Vagina (tissue), 2 donors: ENCODE results near the gene ANXA3. TPM values are rescaled to one million over a fixed set of nuclear protein-coding genes. Genes with fewer than 3 reads are reported as not detected.

ENCODE experiments used
- DNase-seq, 2 donors: peaks; one replicate each; pipeline ENCODE4 v3.0.0-alpha.2; 2017; ENCODE audit errors: extremely low spot score in 2 of 2
- H3K27ac ChIP-seq: fragments of 200-600 bp; sonication (generic); one replicate; pipeline ENCODE4 v1.5.1; 2019
- H3K27me3 ChIP-seq: fragments of 200-600 bp; sonication (generic); one replicate; pipeline ENCODE4 v1.5.1; 2019
- H3K36me3 ChIP-seq, 2 donors: fragments of 200-600 bp; sonication (generic); one replicate each; pipeline ENCODE4 v1.5.1; 2017 to 2019
- H3K4me1 ChIP-seq: fragments of 200-600 bp; sonication (generic); one replicate; pipeline ENCODE4 v1.5.1; 2019
- H3K4me3 ChIP-seq, 2 donors: fragments of 200-600 bp; sonication (generic); 1 replicate in 1 of 2; 2 replicates in 1 of 2; pipeline ENCODE4 v1.5.1; 2016 to 2019
- H3K9me3 ChIP-seq: fragments of 200-600 bp; sonication (generic); one replicate; pipeline ENCODE4 v1.5.1; 2019
- CTCF ChIP-seq, 3 experiments: fragments of 450-650 bp in 2 of 3; fragments of 200-600 bp in 1 of 3; sonication (generic) in 1 of 3; IDR thresholded peaks; one replicate each; pipeline ENCODE4 v1.5.1; 2017 to 2019; ENCODE audit warnings: antibody characterized with exemption in 3 of 3, mild to moderate bottlenecking in 2 of 3, moderate library complexity in 2 of 3
- POLR2A ChIP-seq, 2 donors: fragments of 450-650 bp; IDR thresholded peaks; one replicate each; pipeline ENCODE4 v1.6.1; 2017; ENCODE audit warnings: antibody characterized with exemption in 2 of 2, mild to moderate bottlenecking in 2 of 2, moderate library complexity in 2 of 2
- POLR2AphosphoS5 ChIP-seq, 2 donors: sonication (generic); formaldehyde crosslinking; IDR thresholded peaks; one replicate each; pipeline ENCODE4 v1.9.0; 2017; ENCODE audit warnings: antibody characterized with exemption in 2 of 2, mild to moderate bottlenecking in 2 of 2, low read depth in 1 of 2; ENCODE audit not compliant: insufficient read depth in 1 of 2
- intact Hi-C: fragments of 100-400 bp; cut with DNase I; formaldehyde crosslinking; loops from one replicate; pipeline ENCODE4 v1.15.1; 2023
- total RNA-seq: library from RNA; depleted of rRNA; stranded (reverse); fragments of >200 nt; gene quantifications from one replicate; pipeline ENCODE4 v1.2.3, GENCODE V29; 2016

Gene ANXA3
- total RNA-seq, 1 donor from 2014 or later, result 11.8 TPM

- no peak overlapping the region for H3K27ac ChIP-seq
- intact Hi-C loops, result no loop called here
- TF ChIP-seq CTCF (IDR thresholded peaks at IDR 0.05) (no peak), POLR2A (IDR thresholded peaks at IDR 0.05) (no peak), POLR2AphosphoS5 (IDR thresholded peaks at IDR 0.05; ENCODE audit: insufficient read depth in 1 of 2, low read depth in 1 of 2) (no peak)
- no peaks in the 10 kb centered on the region for H3K9me3 ChIP-seq
- no peak overlapping the region for H3K4me3 ChIP-seq
- no peaks in the 10 kb centered on the region for H3K36me3 ChIP-seq
- no peak for DNase-seq
- H3K4me1 ChIP-seq, result no peaks in the 10 kb centered on the region
- H3K27me3 ChIP-seq, result no peaks in the 10 kb centered on the region
Measured at GRCh38 chr4:78529569-78530209, 21.9 kb upstream of the ANXA3 start.

DNA sequence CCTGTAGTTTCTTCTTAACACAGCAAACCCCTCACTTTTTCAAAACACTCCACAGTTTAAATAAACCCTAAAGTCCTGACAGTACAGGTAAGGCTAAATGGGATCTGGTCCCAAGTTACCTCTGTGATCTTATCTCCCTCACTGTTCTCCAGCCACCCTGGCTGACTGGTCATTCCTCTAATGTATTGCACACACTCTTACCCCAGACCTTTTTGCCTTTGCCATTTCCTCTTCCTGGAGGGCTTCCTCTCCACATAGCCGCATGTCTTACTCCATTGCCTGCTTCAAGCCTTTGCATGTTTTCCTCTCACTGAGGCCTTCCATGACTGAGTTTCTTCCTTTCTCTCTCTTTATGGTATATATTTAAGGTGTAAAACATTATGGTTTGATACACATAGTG lies 19.5 kb upstream of the ANXA3 start:
- no peak for TF ChIP-seq POLR2AphosphoS5 (IDR thresholded peaks at IDR 0.05; ENCODE audit: insufficient read depth in 1 of 2, low read depth in 1 of 2)
- TF ChIP-seq CTCF (IDR thresholded peaks at IDR 0.05), result no peak
- TF ChIP-seq POLR2A (IDR thresholded peaks at IDR 0.05), result no peak
- H3K27me3 ChIP-seq, result no peaks in the 10 kb centered on the region
- no peaks in the 10 kb centered on the region for H3K9me3 ChIP-seq
- DNase-seq, result no peak
- H3K4me3 ChIP-seq, result no peak overlapping the region
- H3K36me3 ChIP-seq, result no peaks in the 10 kb centered on the region
- H3K27ac ChIP-seq, result no peak overlapping the region
- intact Hi-C loops, result no loop called here
- no peaks in the 10 kb centered on the region for H3K4me1 ChIP-seq

DNA sequence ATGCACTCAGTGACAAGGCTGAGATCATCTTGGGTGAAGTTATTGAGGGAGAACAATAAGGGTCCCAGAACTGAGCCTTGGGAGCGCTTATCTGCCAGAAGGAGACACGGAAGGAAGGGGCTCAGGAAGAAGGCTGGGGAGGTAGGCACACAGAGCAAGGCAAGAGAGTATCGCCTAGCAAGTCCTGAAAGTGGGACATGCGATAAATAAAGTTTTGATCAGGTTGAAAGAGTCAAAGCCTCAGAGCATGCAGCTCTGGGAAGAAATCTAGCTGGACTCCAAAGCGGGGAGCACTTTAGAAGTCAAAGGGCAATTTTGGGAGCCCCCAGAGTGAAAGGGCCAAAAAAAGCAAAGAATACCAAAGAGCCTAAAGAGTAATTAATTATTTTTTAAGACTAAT lies 17.7 kb upstream of the ANXA3 start:
- no peak for TF ChIP-seq POLR2A (IDR thresholded peaks at IDR 0.05)
- TF ChIP-seq CTCF (IDR thresholded peaks at IDR 0.05), result no peak
- no peak for TF ChIP-seq POLR2AphosphoS5 (IDR thresholded peaks at IDR 0.05; ENCODE audit: insufficient read depth in 1 of 2, low read depth in 1 of 2)
- Histone ChIP-seq H3K4me3 (no peak overlapping the region), H3K36me3 (no peaks in the 10 kb centered on the region), H3K27me3 (no peaks in the 10 kb centered on the region), H3K27ac (no peak overlapping the region), H3K4me1 (no peaks in the 10 kb centered on the region), H3K9me3 (no peaks in the 10 kb centered on the region)
- no peak for DNase-seq
- intact Hi-C loops, result no loop called here

GRCh38 chr4:78534286-78534955 lies 17.1 kb upstream of the ANXA3 start:
- no peak for DNase-seq
- no peaks in the 10 kb centered on the region for H3K27me3 ChIP-seq
- TF ChIP-seq POLR2AphosphoS5 (IDR thresholded peaks at IDR 0.05; ENCODE audit: insufficient read depth in 1 of 2, low read depth in 1 of 2) (no peak), POLR2A (IDR thresholded peaks at IDR 0.05) (no peak), CTCF (IDR thresholded peaks at IDR 0.05) (no peak)
- intact Hi-C loops, result no loop called here
- no peaks in the 10 kb centered on the region for H3K9me3 ChIP-seq
- H3K4me3 ChIP-seq, result no peak overlapping the region
- H3K4me1 ChIP-seq, result no peaks in the 10 kb centered on the region
- H3K27ac ChIP-seq, result no peak overlapping the region
- H3K36me3 ChIP-seq, result no peaks in the 10 kb centered on the region

GRCh38 chr4:78542373-78542772 lies 9.2 kb upstream of the ANXA3 start:
- intact Hi-C loops, result no loop called here
- DNase-seq, result no peak
- Histone ChIP-seq H3K9me3 (no peaks in the 10 kb centered on the region), H3K27me3 (no peaks in the 10 kb centered on the region), H3K4me3 (no peak overlapping the region), H3K36me3 (no peaks in the 10 kb centered on the region), H3K4me1 (no peaks in the 10 kb centered on the region), H3K27ac (no peak overlapping the region)
- no peak for TF ChIP-seq POLR2A (IDR thresholded peaks at IDR 0.05)
- no peak for TF ChIP-seq POLR2AphosphoS5 (IDR thresholded peaks at IDR 0.05; ENCODE audit: insufficient read depth in 1 of 2, low read depth in 1 of 2)
- no peak for TF ChIP-seq CTCF (IDR thresholded peaks at IDR 0.05)
